ENCODE results near the gene HPSE2. TPM values are rescaled to one million over a fixed set of nuclear protein-coding genes. Genes with fewer than 3 reads are reported as not detected.

Gene HPSE2
- total RNA-seq, 1 experiment from 2014 or later, result not detected

GRCh38 chr10:98817396-98817795 is 418.3 kb downstream of the HPSE2 start:
- no peak overlapping the region for H3K27ac ChIP-seq (ENCODE audit: low read length)
- no peaks in the 10 kb centered on the region for H3K4me1 ChIP-seq (ENCODE audit: control insufficient read depth, insufficient read depth, low read length)
- no peaks in the 10 kb centered on the region for H3K36me3 ChIP-seq (ENCODE audit: control insufficient read depth, insufficient read depth, low read length)
- in situ Hi-C loops (cut with HindIII; ENCODE audit: low pct_unique_long_range_greater_than_20kb, low sequenced_read_pairs) (no loop called here), intact Hi-C loops (cut with micrococcal nuclease; ENCODE audit: unreplicated experiment) (no loop called here)
- BruUV-seq (replicated peaks), result no TSS peak
- no peak for DNase-seq (ENCODE audit: low read depth, low spot score)
- ChIA-PET POLR2A (no interaction called here), CTCF (interaction anchor here (0.6 kb wide), 1 partner anchor 234 kb away, joined by 4 read pairs; no protein-coding TSS in a partner anchor)
- ATAC-seq, result no peak
- TF ChIP-seq POLR2AphosphoS5 (IDR thresholded peaks at IDR 0.05; ENCODE audit: low read depth, low read length) (no peak), REST (IDR thresholded peaks at IDR 0.05; ENCODE audit: insufficient read depth in 1 of 2, low read depth in 2 of 2, low read length in 1 of 2) (no peak), TCF7L2 (IDR thresholded peaks at IDR 0.05; ENCODE audit: low read depth, low read length) (no peak), SIN3A (IDR thresholded peaks at IDR 0.05; ENCODE audit: borderline replicate concordance, insufficient read depth, low read depth, low read length) (no peak)
- no peak overlapping the region for H3K4me3 ChIP-seq (ENCODE audit: low read depth in 2 of 2, low read length in 2 of 2)
- no peaks in the 10 kb centered on the region for H3K9me3 ChIP-seq (ENCODE audit: control insufficient read depth, insufficient read depth, low read depth, low read length)
- no peaks in the 10 kb centered on the region for H3K27me3 ChIP-seq (ENCODE audit: control insufficient read depth, insufficient read depth, low read length)

- ATAC-seq (no peak), DNase-seq (ENCODE audit: low read depth, low spot score) (no peak)
- CTCF ChIA-PET, result no interaction called here
- TF ChIP-seq CTCF (IDR thresholded peaks at IDR 0.05), result no peak
- TF ChIP-seq POLR2AphosphoS5 (IDR thresholded peaks at IDR 0.05; ENCODE audit: low read depth, low read length), result no peak
- TF ChIP-seq REST (IDR thresholded peaks at IDR 0.05; ENCODE audit: insufficient read depth in 1 of 2, low read depth in 2 of 2, low read length in 1 of 2), result no peak
- no peak for TF ChIP-seq SIN3A (IDR thresholded peaks at IDR 0.05; ENCODE audit: borderline replicate concordance, insufficient read depth, low read depth, low read length)
- no peak for TF ChIP-seq TCF7L2 (IDR thresholded peaks at IDR 0.05; ENCODE audit: low read depth, low read length)
- Histone ChIP-seq H3K27ac (ENCODE audit: low read length) (no peak overlapping the region), H3K27me3 (ENCODE audit: control insufficient read depth, insufficient read depth, low read length) (no peaks in the 10 kb centered on the region), H3K4me3 (ENCODE audit: low read depth in 2 of 2, low read length in 2 of 2) (no peak overlapping the region), H3K4me1 (ENCODE audit: control insufficient read depth, insufficient read depth, low read length) (no peaks in the 10 kb centered on the region), H3K9me3 (ENCODE audit: control insufficient read depth, insufficient read depth, low read depth, low read length) (no peaks in the 10 kb centered on the region), H3K36me3 (ENCODE audit: control insufficient read depth, insufficient read depth, low read length) (no peaks in the 10 kb centered on the region)
- BruUV-seq (replicated peaks), result no TSS peak
- in situ Hi-C loops (cut with HindIII; ENCODE audit: low pct_unique_long_range_greater_than_20kb, low sequenced_read_pairs), result no loop called here
- intact Hi-C loops (cut with micrococcal nuclease; ENCODE audit: unreplicated experiment), result no loop called here
- POLR2A ChIA-PET, result no interaction called here
These were observed 420.4 kb downstream of the HPSE2 start for GRCh38 chr10:98815039-98815885.
